SKM-1 (cell line): ENCODE results near the gene POU3F3.

Experiments
- DNase-seq: peaks from one replicate; lab custom pipeline; 2025; ENCODE audit not compliant: unreplicated experiment; lab: John Stamatoyannopoulos, UW

POU3F3 gene

GRCh38 chr2:104872866-104873688, 19.2 kb downstream of the POU3F3 start:
- no peak for DNase-seq

- no peak for DNase-seq
Measured at GRCh38 chr2:104873689-104874054, 19.8 kb downstream of the POU3F3 start.

- DNase-seq = no peak
Measured at GRCh38 chr2:104874230-104874629, 20.3 kb downstream of the POU3F3 start.

GRCh38 chr2:104875262-104875661, 21.3 kb downstream of the POU3F3 start:
- no peak for DNase-seq

GRCh38 chr2:104876606-104877570, 23.0 kb downstream of the POU3F3 start:
- DNase-seq = no peak

GRCh38 chr2:104878863-104879512, 25.1 kb downstream of the POU3F3 start:
- DNase-seq = no peak

- no peak for DNase-seq
Measured at GRCh38 chr2:104880076-104880475, 26.2 kb downstream of the POU3F3 start.

- DNase-seq = no peak
Measured at GRCh38 chr2:104883357-104883756, 29.4 kb downstream of the POU3F3 start.

- no peak for DNase-seq
Measured at GRCh38 chr2:104885119-104885782, 31.3 kb downstream of the POU3F3 start.

GRCh38 chr2:104887676-104888075, 33.8 kb downstream of the POU3F3 start:
- no peak for DNase-seq

GRCh38 chr2:104888489-104889258, 34.8 kb downstream of the POU3F3 start:
- DNase-seq = no peak

GRCh38 chr2:104889291-104889959, 35.5 kb downstream of the POU3F3 start:
- DNase-seq = no peak

- DNase-seq = no peak
Measured at GRCh38 chr2:104889960-104890684, 36.2 kb downstream of the POU3F3 start.

GRCh38 chr2:104890685-104891069, 36.8 kb downstream of the POU3F3 start:
- DNase-seq = no peak

- no peak for DNase-seq
Measured at GRCh38 chr2:104891145-104891544, 37.2 kb downstream of the POU3F3 start.

- DNase-seq = no peak
Measured at GRCh38 chr2:104896446-104896845, 42.5 kb downstream of the POU3F3 start.

- DNase-seq = no peak
Measured at GRCh38 chr2:104897515-104898184, 43.7 kb downstream of the POU3F3 start.

- no peak for DNase-seq
Measured at GRCh38 chr2:104900608-104901007, 46.7 kb downstream of the POU3F3 start.
